Fibroblast of gingiva (primary cell): ENCODE results near the gene VPS8.
A peak's percentile ranks its signal among the peaks of the same experiment; 100 is the strongest.

Source experiments
- DNase-seq: peaks from one replicate; pipeline ENCODE4 v3.0.0-alpha.2; 2011; ENCODE audit warnings: low read depth

VPS8 gene, protein sequence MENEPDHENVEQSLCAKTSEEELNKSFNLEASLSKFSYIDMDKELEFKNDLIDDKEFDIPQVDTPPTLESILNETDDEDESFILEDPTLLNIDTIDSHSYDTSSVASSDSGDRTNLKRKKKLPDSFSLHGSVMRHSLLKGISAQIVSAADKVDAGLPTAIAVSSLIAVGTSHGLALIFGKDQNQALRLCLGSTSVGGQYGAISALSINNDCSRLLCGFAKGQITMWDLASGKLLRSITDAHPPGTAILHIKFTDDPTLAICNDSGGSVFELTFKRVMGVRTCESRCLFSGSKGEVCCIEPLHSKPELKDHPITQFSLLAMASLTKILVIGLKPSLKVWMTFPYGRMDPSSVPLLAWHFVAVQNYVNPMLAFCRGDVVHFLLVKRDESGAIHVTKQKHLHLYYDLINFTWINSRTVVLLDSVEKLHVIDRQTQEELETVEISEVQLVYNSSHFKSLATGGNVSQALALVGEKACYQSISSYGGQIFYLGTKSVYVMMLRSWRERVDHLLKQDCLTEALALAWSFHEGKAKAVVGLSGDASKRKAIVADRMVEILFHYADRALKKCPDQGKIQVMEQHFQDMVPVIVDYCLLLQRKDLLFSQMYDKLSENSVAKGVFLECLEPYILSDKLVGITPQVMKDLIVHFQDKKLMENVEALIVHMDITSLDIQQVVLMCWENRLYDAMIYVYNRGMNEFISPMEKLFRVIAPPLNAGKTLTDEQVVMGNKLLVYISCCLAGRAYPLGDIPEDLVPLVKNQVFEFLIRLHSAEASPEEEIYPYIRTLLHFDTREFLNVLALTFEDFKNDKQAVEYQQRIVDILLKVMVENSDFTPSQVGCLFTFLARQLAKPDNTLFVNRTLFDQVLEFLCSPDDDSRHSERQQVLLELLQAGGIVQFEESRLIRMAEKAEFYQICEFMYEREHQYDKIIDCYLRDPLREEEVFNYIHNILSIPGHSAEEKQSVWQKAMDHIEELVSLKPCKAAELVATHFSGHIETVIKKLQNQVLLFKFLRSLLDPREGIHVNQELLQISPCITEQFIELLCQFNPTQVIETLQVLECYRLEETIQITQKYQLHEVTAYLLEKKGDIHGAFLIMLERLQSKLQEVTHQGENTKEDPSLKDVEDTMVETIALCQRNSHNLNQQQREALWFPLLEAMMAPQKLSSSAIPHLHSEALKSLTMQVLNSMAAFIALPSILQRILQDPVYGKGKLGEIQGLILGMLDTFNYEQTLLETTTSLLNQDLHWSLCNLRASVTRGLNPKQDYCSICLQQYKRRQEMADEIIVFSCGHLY (N-terminal part only)

GRCh38 chr3:184811999-184812661 is at the start of gene VPS8:
Gene VPS8 (plus strand): TSS chr3:184812166. CDS start chr3:184824633, 12,467 bp downstream.
- DNase-seq = peak; percentile 92

DNA sequence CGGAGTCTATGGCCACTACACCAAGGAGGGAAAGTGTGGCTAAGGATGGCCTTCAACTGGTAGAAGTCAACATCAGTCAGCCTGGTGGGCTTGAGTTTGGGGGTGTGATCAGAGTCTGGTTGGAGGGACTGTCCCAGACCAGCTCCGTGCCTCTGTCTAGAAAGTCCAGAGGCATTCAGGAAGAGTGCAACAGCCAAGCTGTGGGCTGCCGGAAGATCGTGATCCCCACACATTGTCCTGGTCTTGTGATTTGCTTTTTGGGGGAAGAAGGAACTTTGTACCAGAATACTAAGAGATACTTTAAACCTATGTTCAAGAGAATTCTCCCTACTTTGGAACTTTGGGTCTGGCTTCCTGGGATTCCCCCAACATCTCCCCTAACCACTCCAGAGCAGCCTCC is 47.8 kb upstream of the VPS8 start:
- DNase-seq = no peak

DNA sequence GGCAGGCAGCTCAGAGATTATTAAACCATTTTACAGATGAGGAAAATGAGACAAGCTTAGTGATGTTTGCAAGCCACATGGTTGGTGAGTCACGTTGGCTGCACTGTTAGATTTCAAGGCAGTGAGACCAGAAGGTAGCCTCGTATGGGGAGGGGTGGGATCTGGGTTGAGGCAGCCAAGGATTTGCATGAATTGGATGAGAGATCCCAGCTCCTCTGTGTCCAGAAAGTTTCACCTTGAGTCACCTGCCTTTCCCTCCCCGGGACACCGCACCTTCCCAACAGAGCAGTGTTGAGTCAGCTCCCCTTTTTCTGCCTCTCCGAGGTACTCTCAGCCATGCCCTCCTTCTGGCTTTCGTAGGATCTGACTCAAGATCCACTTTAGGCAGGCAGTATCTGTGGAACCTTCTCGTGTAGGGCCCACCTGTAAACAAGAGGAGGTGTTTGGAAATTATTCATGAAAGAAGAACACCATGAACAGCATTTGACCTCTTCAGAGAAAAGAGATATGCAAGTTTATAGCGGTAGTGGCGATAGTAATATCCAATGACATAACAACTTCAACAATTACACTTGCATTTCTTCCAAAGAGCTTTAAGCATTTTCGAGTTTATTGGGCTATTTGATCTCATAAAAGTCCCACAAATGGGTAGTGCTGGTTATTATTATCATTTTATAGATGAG is 46.8 kb upstream of the VPS8 start:
- no peak for DNase-seq

- DNase-seq = no peak
These were observed 46.3 kb upstream of the VPS8 start for GRCh38 chr3:184765730-184766074.

DNA sequence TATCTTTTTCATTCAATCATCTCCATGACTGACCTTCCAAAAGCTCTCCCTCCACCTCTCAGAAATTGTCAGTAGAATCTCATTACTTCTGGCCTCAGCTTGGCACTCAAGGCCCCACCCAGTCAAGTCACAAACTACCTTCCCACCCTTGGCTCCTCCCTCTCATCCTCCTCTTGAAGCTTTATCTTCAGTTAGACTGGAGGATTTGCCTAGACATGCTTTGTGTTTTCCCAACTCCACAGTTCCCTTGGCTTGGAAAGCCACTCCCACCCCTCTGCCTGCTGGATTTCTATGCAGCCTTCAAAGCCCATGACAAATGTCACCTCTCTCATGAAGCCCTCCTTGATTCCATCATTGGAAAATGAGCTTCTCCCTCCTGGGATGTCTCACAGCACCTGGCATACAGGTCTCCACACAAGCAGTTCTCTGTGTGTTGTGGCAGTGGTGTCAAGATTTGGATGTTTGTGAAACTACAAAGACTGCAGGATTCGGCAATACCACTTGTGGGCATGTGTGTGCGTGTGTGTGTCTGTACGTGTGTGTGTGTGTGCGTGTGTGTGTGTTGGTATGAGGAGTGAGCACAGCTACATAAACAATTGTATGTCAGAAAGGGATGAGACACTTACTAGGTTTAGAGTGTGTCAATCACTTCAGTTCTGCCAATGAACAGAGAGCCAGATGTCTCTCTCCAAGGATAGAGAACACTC is 45.3 kb upstream of the VPS8 start:
- DNase-seq = peak; percentile 34

DNA sequence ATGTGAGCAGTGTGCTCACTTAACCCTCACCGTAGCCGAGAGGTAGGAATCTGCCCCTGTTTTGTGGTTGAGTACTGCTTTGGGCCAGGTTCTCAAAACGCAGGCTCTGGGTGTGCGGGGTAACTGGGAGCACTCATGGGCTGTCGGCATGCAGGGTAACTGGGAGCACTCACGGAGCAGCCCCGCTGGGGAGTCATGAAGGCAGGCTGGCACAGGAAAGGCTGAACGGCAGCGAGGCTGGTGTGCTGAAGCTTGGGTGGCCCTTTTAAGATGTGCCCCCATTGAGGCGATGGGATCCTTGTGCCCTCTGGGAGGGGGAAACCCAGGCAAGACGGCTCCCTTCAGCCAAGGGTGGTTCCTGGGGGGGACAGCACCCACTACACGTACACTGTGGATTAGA is 44.6 kb upstream of the VPS8 start:
- DNase-seq = no peak

GRCh38 chr3:184769382-184770170 is 42.4 kb upstream of the VPS8 start:
- DNase-seq = no peak

GRCh38 chr3:184770541-184770940 is 41.4 kb upstream of the VPS8 start:
- no peak for DNase-seq

- no peak for DNase-seq
These were observed 40.5 kb upstream of the VPS8 start for GRCh38 chr3:184771301-184772127.

- DNase-seq = no peak
These were observed 39.2 kb upstream of the VPS8 start for GRCh38 chr3:184772667-184773272.

DNA sequence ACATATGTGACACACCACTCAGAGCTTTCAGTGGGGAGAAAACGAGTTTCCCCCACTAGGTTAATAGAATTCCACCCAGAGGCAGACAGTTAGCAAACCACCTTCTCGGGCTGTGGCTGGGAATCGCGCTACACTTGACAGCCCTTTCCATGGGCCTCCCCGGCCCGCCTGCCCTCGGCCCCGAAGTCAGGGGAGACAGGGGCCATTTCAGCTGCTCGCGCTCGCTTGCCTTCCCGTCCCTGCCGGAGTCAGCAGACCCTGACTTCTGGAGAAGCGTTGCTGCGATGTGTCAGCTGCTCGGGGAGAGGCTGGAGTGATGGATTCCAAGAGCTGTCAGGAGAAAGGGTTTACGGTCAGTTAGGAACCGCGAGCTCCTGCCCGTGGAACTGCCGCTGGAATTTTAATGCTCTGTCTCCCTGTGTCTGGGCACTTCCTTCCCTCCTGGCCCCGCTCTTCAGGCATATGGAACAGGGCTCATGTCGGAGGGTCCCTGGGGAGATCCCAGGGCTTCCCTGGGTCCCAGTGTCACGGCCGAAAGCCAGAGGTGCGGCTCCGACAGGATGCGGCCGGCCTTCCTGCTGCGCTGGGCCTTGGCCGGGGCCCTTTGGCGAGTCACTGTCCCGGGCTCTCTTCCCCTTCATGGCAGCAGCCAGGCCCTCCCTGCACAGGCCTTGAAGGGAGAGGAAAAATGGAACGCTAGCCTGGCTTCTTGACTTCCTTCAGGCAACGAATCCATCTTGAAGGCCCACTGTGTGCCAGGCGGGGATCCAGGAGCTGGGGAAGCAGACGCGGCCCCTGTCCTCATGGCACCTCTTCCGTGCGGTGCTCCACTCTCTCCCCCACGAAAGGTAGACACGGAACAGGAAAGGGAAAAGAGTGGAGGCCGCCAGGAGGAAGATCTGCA is 38.4 kb upstream of the VPS8 start:
- no peak for DNase-seq

DNA sequence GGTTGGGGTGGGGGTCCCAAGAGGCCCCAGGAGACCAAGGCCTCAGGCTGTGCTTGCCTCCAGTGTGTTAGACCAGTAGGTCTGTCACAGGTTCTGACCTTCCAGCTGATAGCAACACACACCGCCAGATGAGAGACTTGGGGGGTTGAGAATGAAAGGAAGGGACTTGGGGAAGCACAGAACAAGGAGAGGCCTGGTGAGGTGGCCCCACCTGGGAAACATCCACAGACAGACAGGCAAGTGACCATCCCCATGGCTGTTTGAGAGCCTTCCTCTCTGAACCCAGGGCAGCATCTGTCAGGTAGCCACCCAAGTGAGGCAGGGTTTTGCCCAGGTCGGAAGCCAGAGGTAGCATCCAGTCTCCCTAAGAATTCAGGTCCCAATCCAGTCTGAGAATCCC is 35.0 kb upstream of the VPS8 start:
- DNase-seq = no peak

DNA sequence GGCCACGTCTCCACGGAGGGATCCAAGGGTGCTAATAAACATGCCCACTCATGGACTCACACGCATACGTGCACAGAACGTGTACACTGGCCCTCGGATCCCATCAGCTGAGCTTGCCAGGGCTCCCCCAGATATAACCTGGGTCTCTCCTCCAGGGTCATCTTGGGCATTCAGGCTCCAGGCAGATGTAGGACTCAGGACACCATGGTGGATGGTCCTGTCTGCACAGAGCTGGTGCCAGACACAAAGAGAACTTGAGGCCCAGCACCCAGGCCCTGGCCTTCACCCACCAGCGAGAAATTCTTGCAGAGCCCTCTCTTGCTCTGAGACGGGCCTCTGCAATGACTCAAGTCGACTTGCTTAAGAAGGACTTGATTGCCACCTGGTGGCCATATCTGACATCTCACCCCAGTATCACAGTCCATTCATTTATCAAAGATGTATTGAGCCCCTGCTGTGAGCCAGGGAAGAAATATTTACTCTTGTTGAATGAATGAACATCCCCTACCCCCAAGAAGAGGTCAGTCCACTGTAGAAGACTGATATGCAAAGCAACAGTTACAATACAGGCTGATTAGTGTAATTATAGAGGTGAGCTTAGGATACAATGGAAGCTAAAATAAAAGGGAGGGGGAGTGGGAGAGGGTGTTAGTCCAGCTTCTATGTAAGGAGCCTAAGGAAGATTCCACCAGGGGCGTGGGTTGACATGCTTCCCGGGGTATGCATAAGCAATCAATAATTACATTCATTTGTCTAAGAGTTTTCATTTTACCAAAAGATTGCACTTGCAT is 34.2 kb upstream of the VPS8 start:
- DNase-seq = peak; percentile 95

- DNase-seq = no peak
These were observed 33.3 kb upstream of the VPS8 start for GRCh38 chr3:184778426-184779332.

DNA sequence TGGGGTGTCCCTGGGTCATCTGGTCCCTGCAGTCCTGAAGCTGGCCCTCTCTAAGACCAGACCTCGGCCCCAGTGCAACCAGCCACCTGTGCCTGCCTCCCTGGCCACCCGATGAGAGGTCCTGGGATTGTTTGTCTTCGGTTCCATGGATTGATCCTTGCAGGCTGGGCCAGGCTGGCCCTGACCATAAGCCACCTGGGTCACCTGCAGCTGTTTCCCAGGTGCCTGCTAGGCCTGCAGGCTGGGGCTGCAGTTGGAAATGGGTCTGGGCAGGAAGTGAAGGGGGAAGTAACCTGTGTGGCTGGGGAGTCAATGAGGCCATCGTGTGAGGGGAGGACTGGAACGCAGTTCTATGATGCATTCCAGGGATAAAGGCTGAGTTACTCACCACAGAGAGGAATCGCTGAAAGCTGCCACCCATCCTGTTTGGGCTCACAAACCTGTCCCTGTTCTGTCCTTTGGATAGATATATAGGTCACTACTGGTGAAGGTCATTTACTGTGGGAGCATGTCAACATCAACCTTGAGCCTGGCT is 30.9 kb upstream of the VPS8 start:
- DNase-seq = no peak
